Measurements from ENCODE around the gene DOCK11. TPM values are rescaled to one million over a fixed set of nuclear protein-coding genes. Genes with fewer than 3 reads are reported as not detected.
A peak's percentile ranks its signal among the peaks of the same experiment; 100 is the strongest.

Gene DOCK11
- total and polyA plus RNA-seq, 2 of the 4 experiments (the other 2 are of a cell fraction), result 3.9 to 13.1 TPM

DNA sequence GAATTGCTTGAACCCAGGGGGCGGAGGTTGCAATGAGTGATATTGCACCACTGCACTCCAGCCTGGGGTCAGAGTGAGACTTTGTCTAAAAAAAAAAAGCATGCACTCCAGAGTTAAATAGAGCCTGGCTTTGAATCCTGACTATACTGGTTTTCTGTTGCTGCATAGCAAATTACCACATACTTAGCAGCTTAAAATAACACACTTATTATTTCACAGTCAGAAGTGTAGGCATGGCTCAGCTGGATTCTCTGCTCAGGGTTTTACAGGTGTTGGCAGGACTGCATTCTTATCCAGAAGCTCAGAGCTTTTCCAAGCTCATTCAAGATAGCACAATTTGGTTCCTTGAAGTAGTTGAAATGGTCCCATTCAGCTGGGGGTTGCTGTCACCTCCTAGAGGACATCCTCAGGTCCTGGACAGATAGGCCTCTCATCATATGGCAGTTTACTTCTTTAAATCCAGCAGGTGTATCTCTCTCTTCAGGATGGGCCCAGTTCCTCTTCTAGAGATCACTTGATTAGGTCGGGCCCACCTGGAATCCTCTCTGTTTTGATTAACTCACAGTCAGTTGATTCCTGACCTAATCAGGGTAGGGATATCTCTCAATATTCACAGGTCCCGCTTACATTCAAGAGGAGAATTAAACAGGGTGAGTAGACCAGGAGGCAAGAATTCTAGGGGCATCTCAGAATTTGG lies 26.8 kb downstream of the DOCK11 start:
- H2AK9ac ChIP-seq (replicated peaks; ENCODE audit: low read depth, low read length, poor library complexity), result no peak overlapping the region
- H4K5ac ChIP-seq (ENCODE audit: low read depth, low read length), result peak overlapping the region; percentile 7; the same call in 1 of the 2 replicates
- no CpG with 5 or more reads among the region's 3 CpGs for WGBS, 2 experiments (ENCODE audit: extremely low coverage in 2 of 2, insufficient read length in 1 of 2)
- H2BK120ac ChIP-seq (ENCODE audit: low read depth, low read length), result peak overlapping the region; percentile 20
- intact Hi-C loops (cut with micrococcal nuclease) (no loop called here), dilution Hi-C loops (cut with HindIII; ENCODE audit: low sequenced_read_pairs, unreplicated experiment) (no loop called here), in situ Hi-C loops (cut with MboI; ENCODE audit: low sequenced_read_pairs) (no loop called here)
- no peaks in the 10 kb centered on the region; the same call in 1 of the 2 replicates for H4K20me1 ChIP-seq (ENCODE audit: insufficient read depth, low read length)
- ATAC-seq (ENCODE audit: low read depth) (no peak), DNase-seq (no peak)
- BruUV-seq (replicated peaks), result no TSS peak
- no peak overlapping the region for H2AFZ ChIP-seq (replicated peaks; ENCODE audit: low read length, poor library complexity)
- 0 out of 4 replicates have a peak overlapping the region, but pooled peaks of 1 of the 2 experiments have one; percentile 38 for H4K8ac ChIP-seq (ENCODE audit: low read depth in 2 of 2, low read length in 2 of 2)
- H3K9me1 ChIP-seq (ENCODE audit: insufficient read depth, low read length), result no peaks in the 10 kb centered on the region
- no peak overlapping the region for H2AK5ac ChIP-seq (ENCODE audit: low read depth, low read length)
- no peak for TF ChIP-seq RCOR1 (IDR thresholded peaks at IDR 0.05; ENCODE audit: insufficient replicate concordance, low read length)
- TF ChIP-seq CEBPB (IDR thresholded peaks at IDR 0.05; ENCODE audit: low read depth, low read length), result no peak
- TF ChIP-seq ELK1 (IDR thresholded peaks at IDR 0.05; ENCODE audit: borderline replicate concordance, low read depth, low read length), result no peak
- peak overlapping the region; percentile 73; the same call in 1 of the 2 replicates for H2BK20ac ChIP-seq (ENCODE audit: low read depth, low read length)
- 0 out of 2 replicates have a peak overlapping the region, but pooled peaks have one; percentile 59 for H3K14ac ChIP-seq (replicated peaks; ENCODE audit: low read depth, low read length)
- no peak overlapping the region for H3K4me2 ChIP-seq (ENCODE audit: low read depth, low read length)
- peak overlapping the region; percentile 24; the same call in 1 of the 2 replicates for H4K91ac ChIP-seq (ENCODE audit: insufficient read depth, low read depth, low read length)
- no peak overlapping the region for H3K9ac ChIP-seq (ENCODE audit: low read depth, low read length)
- no peaks in the 10 kb centered on the region for H3K27me3 ChIP-seq (ENCODE audit: control insufficient read depth, insufficient read depth, low read length)
- H3K23ac ChIP-seq (ENCODE audit: low read depth, low read length), result no peak overlapping the region
- POLR2A ChIA-PET (ENCODE audit: unreplicated experiment), result no interaction called here
- H3K4me3 ChIP-seq (ENCODE audit: insufficient read depth, low read depth, low read length), result no peak overlapping the region
- peak overlapping the region; percentile 70 for H2BK5ac ChIP-seq (ENCODE audit: low read depth, low read length, poor library complexity, severe bottlenecking)
- H3K79me1 ChIP-seq (ENCODE audit: low read depth in 1 of 2, low read length in 2 of 2), result peaks cover 5 to 15% of the 10 kb centered on the region in 2 experiments
- H3K36me3 ChIP-seq (ENCODE audit: control insufficient read depth, insufficient read depth, low read length), result no peaks in the 10 kb centered on the region
- peak overlapping the region; percentile 72; the same call in 1 of the 2 replicates for H3K27ac ChIP-seq (ENCODE audit: insufficient read depth, low read length)
- peaks cover 20% of the 10 kb centered on the region for H3K4me1 ChIP-seq (ENCODE audit: control insufficient read depth, insufficient read depth, low read length)
- H3K9me3 ChIP-seq (ENCODE audit: control insufficient read depth, insufficient read depth, low read length), result no peaks in the 10 kb centered on the region
- H3K18ac ChIP-seq (ENCODE audit: low read depth, low read length), result peak overlapping the region; percentile 68; the same call in 1 of the 2 replicates
- peak overlapping the region; percentile 20; the same call in 1 of the 2 replicates for H3K4ac ChIP-seq (ENCODE audit: low read depth, low read length)
- peak overlapping the region; percentile 0; the same call in 1 of the 3 replicates for H2BK15ac ChIP-seq (ENCODE audit: low read depth, low read length)
- H3K56ac ChIP-seq (ENCODE audit: extremely low read depth, insufficient read depth, low read length), result no peak overlapping the region
- CTCF ChIA-PET, result interaction anchor here (0.5 kb wide), 1 partner anchor 45 kb away, joined by 6 read pairs; no protein-coding TSS in a partner anchor
